WTC11 (cell line): Measurements from ENCODE around the gene KCND2.

Experiments
- CREB1 ChIP-seq: sonication (generic); formaldehyde crosslinking; IDR thresholded peaks from 2 replicates; pipeline ENCODE4 v1.8.0; 2023; ENCODE audit warnings: mild to moderate bottlenecking, missing genetic modification reagents
- CTCF ChIP-seq: fragments of 200-600 bp; IDR thresholded peaks from 2 replicates; pipeline ENCODE4 v1.8.0; 2022; ENCODE audit warnings: antibody characterized with exemption
- GABPB1 ChIP-seq: sonication (generic); formaldehyde crosslinking; IDR thresholded peaks from 2 replicates; pipeline ENCODE4 v1.8.1; 2023; ENCODE audit warnings: mild to moderate bottlenecking, missing genetic modification reagents
- JUN ChIP-seq: sonication (generic); formaldehyde crosslinking; IDR thresholded peaks from 2 replicates; pipeline ENCODE4 v1.8.0; 2023; ENCODE audit warnings: mild to moderate bottlenecking, missing genetic modification reagents
- NFE2L1 ChIP-seq: sonication (generic); formaldehyde crosslinking; IDR thresholded peaks from 2 replicates; pipeline ENCODE4 v1.8.1; 2023; ENCODE audit warnings: missing genetic modification reagents
- TCF7 ChIP-seq: sonication (generic); formaldehyde crosslinking; IDR thresholded peaks from 2 replicates; pipeline ENCODE4 v1.8.0; 2022; ENCODE audit warnings: mild to moderate bottlenecking, low read depth, missing genetic modification reagents, moderate library complexity
- TP53 ChIP-seq: sonication (generic); formaldehyde crosslinking; IDR thresholded peaks from 2 replicates; pipeline ENCODE4 v1.8.1; 2023; ENCODE audit warnings: mild to moderate bottlenecking, missing genetic modification reagents
- ZNF281 ChIP-seq: sonication (generic); formaldehyde crosslinking; IDR thresholded peaks from 2 replicates; pipeline ENCODE4 v1.8.0; 2023; ENCODE audit warnings: mild to moderate bottlenecking, missing genetic modification reagents
- TF ChIP-seq, protein P1 (sequence below): sonication (generic); formaldehyde crosslinking; IDR thresholded peaks from 2 replicates; pipeline ENCODE4 v1.8.1; 2023; ENCODE audit warnings: mild to moderate bottlenecking, missing genetic modification reagents, moderate library complexity

GRCh38 chr7:120738816-120739215, 465.8 kb downstream of the KCND2 start:
- TF ChIP-seq, protein P1, sequence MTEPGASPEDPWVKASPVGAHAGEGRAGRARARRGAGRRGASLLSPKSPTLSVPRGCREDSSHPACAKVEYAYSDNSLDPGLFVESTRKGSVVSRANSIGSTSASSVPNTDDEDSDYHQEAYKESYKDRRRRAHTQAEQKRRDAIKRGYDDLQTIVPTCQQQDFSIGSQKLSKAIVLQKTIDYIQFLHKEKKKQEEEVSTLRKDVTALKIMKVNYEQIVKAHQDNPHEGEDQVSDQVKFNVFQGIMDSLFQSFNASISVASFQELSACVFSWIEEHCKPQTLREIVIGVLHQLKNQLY (CRISPR knock-in tag): no peak
- TF ChIP-seq CTCF (no peak), GABPB1 (CRISPR knock-in tag) (no peak), ZNF281 (CRISPR knock-in tag) (no peak), JUN (CRISPR knock-in tag) (no peak), TCF7 (CRISPR knock-in tag) (no peak), NFE2L1 (no peak), TP53 (CRISPR knock-in tag) (no peak), CREB1 (no peak)
